NB4 (cell line): ENCODE data around the gene SMURF1.

Experiments
- DNase-seq: peaks from one replicate; pipeline ENCODE4 v3.0.0; 2010; ENCODE audit warnings: low read depth
- H3K4me3 ChIP-seq: one replicate; pipeline ENCODE4 v1.5.1; 2011; ENCODE audit warnings: mild to moderate bottlenecking, low read depth, low read length, moderate library complexity
- MAX ChIP-seq: IDR thresholded peaks from 2 replicates; pipeline ENCODE4 v1.6.1; 2011; ENCODE audit warnings: low read depth, low read length
- MYC ChIP-seq: IDR thresholded peaks from 2 replicates; pipeline ENCODE4 v1.6.1; 2011; ENCODE audit warnings: low read depth, low read length
- POLR2A ChIP-seq: IDR thresholded peaks from 2 replicates; pipeline ENCODE4 v1.6.1; 2011; ENCODE audit warnings: mild to moderate bottlenecking; ENCODE audit not compliant: insufficient read length; ENCODE audit errors: extremely low read depth
- TF ChIP-seq, protein P1 (sequence below): IDR thresholded peaks from one replicate; pipeline ENCODE4 v1.5.1; 2012; ENCODE audit warnings: low read depth, low read length

The SMURF1 gene

GRCh38 chr7:99000196-99000903 is 143.6 kb downstream of the SMURF1 start:
- H3K4me3 ChIP-seq, result no peak overlapping the region
- DNase-seq, result no peak
- no peak for TF ChIP-seq MAX

- TF ChIP-seq POLR2A (no peak), MYC (no peak), MAX (no peak)
- TF ChIP-seq, protein P1, sequence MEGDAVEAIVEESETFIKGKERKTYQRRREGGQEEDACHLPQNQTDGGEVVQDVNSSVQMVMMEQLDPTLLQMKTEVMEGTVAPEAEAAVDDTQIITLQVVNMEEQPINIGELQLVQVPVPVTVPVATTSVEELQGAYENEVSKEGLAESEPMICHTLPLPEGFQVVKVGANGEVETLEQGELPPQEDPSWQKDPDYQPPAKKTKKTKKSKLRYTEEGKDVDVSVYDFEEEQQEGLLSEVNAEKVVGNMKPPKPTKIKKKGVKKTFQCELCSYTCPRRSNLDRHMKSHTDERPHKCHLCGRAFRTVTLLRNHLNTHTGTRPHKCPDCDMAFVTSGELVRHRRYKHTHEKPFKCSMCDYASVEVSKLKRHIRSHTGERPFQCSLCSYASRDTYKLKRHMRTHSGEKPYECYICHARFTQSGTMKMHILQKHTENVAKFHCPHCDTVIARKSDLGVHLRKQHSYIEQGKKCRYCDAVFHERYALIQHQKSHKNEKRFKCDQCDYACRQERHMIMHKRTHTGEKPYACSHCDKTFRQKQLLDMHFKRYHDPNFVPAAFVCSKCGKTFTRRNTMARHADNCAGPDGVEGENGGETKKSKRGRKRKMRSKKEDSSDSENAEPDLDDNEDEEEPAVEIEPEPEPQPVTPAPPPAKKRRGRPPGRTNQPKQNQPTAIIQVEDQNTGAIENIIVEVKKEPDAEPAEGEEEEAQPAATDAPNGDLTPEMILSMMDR, result no peak
- no peak for DNase-seq
These were observed 144.8 kb downstream of the SMURF1 start for GRCh38 chr7:98998821-98999725.

DNA sequence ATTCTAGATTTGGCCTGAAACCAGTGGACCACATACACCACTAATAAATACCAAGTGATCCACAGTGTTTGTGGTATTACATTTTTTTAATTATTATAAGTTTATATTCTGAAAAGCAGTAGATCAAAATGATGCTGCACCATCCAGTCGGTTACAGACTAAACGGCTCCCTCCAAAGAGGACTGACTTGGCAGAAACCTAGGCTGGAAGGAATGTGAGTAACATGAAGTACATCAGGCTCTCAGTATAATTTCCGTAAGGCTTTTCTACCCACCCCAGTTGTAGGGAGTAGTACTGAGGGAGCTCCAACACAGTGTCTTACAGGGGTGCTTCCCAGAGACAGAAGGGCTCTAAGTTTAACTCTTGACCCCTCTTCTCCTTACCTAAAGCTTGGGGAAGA is 146.1 kb downstream of the SMURF1 start:
- DNase-seq, result no peak
- TF ChIP-seq POLR2A, result no peak
- H3K4me3 ChIP-seq, result no peak overlapping the region

More at GRCh38 chr7:98998821-98999725, 144.8 kb downstream of the SMURF1 start:
- H3K4me3 ChIP-seq, result no peak overlapping the region

GRCh38 chr7:98996150-98996552 is 147.8 kb downstream of the SMURF1 start:
- no peak for DNase-seq
- TF ChIP-seq MAX (no peak), MYC (no peak), POLR2A (no peak)
- TF ChIP-seq, protein P1, result no peak
- H3K4me3 ChIP-seq, result no peak overlapping the region

DNA sequence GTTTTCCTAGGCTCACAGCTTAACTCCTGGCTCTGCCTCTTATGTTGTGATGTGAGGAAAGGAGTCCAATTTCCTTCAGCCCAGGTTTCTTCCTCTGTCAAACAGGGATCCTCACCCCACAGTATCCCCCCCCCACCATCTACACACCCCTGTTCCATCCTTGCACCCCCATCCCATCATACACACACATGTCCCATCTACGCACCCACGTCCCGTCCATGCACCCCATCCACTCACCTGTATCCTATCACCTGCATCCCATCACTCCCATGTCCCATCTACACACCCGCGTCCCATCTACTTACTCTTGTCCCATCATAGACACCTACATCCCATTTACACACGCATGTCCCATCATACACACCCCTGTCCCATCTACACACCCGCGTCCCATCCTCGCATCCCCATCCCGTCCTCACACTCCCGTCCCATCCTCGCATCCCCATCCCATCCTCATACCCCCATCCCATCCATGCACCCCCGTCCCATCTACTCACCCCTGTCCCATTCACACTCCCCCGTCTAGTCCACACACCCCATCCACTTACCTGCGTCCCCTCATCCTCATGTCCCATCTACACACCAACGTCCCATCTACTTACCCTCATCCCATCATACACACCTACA is 148.3 kb downstream of the SMURF1 start:
- TF ChIP-seq MYC, result no peak
- no peak for TF ChIP-seq POLR2A
- no peak for TF ChIP-seq MAX
- TF ChIP-seq, protein P1, result no peak
- H3K4me3 ChIP-seq, result no peak overlapping the region
- no peak for DNase-seq

GRCh38 chr7:98995111-98995510 is 148.8 kb downstream of the SMURF1 start:
- TF ChIP-seq MYC (no peak), MAX (no peak), POLR2A (no peak)
- TF ChIP-seq, protein P1, result no peak
- no peak overlapping the region for H3K4me3 ChIP-seq
- DNase-seq, result no peak
